ENCODE data around the gene ARL6IP4. TPM values are rescaled to one million over a fixed set of nuclear protein-coding genes. Genes with fewer than 3 reads are reported as not detected.

ARL6IP4 gene
- total RNA-seq, 1 experiment from 2014 or later, result 132 TPM

GRCh38 chr12:122975790-122976647 is 4.5 kb upstream of the ARL6IP4 start:
- no peaks in the 10 kb centered on the region for H3K79me2 ChIP-seq (ENCODE audit: insufficient read depth, low read length)
- H3K4ac ChIP-seq (ENCODE audit: low read depth, low read length), result no peak overlapping the region
- no peaks in the 10 kb centered on the region for H3K27me3 ChIP-seq (ENCODE audit: insufficient read depth, low read length)
- peak overlapping the region in 2 of 3 experiments; percentile 99; a peak in 3 of 7 replicates for H3K27ac Mint-ChIP-seq
- DNase-seq, result no peak
- H4K91ac ChIP-seq (ENCODE audit: insufficient read length, low read depth, low read length), result no peak overlapping the region
- H3T11ph ChIP-seq (ENCODE audit: low read length), result no peak overlapping the region
- H3K4me1 Mint-ChIP-seq, result peaks cover 18 to 20% of the 10 kb centered on the region in 2 experiments
- peak overlapping the region; percentile 99 for H3K4me2 ChIP-seq (ENCODE audit: insufficient read depth, insufficient read length, low read length)
- H4K20me1 ChIP-seq (ENCODE audit: control insufficient read depth, insufficient read depth, insufficient read length), result no peaks in the 10 kb centered on the region
- no peaks in the 10 kb centered on the region for H3K9me3 ChIP-seq (ENCODE audit: control insufficient read depth, low read depth, low read length)
- no peak overlapping the region for H2BK20ac ChIP-seq (ENCODE audit: low read depth, low read length, poor library complexity, severe bottlenecking)
- no peak overlapping the region for H3K27ac ChIP-seq (ENCODE audit: insufficient read length, low read depth, low read length)
- peak overlapping the region; percentile 79 for H3K9ac ChIP-seq (ENCODE audit: extremely low read depth, insufficient read length, low read length)
- H4K5ac ChIP-seq (ENCODE audit: insufficient read length, low read depth, low read length), result no peak overlapping the region
- no peak overlapping the region for H3K14ac ChIP-seq (ENCODE audit: insufficient read depth, low read length)
- no peaks in the 10 kb centered on the region for H3K9me3 Mint-ChIP-seq
- no peak overlapping the region for H2AK5ac ChIP-seq (ENCODE audit: insufficient read length, low read length)
- H3K4me3 Mint-ChIP-seq, result peak overlapping the region; percentile 97 to 98
- no peak overlapping the region for H2BK5ac ChIP-seq (ENCODE audit: insufficient read length, low read length)
- no peaks in the 10 kb centered on the region for H3K79me1 ChIP-seq (ENCODE audit: insufficient read depth, low read depth, low read length, poor library complexity, severe bottlenecking)
- H2BK120ac ChIP-seq (ENCODE audit: low read depth, low read length, poor library complexity, severe bottlenecking), result no peak overlapping the region
- H4K8ac ChIP-seq (replicated peaks; ENCODE audit: insufficient read length, low read depth, low read length), result no peak overlapping the region
- no peak overlapping the region for H2AFZ ChIP-seq (ENCODE audit: low read length)
- peaks cover 0 to 4% (median 0%) of the 10 kb centered on the region in 3 experiments; a peak in 3 of 7 replicates for H3K36me3 Mint-ChIP-seq (ENCODE audit: insufficient read depth in 1 of 3, low read depth in 3 of 3)
- no peak overlapping the region for H2BK15ac ChIP-seq (ENCODE audit: low read depth, low read length)
- no peak overlapping the region for H3K23ac ChIP-seq (ENCODE audit: insufficient read length, low read depth, low read length)
- H2BK12ac ChIP-seq (ENCODE audit: insufficient read length, low read depth, low read length), result no peak overlapping the region
- peaks cover 3% of the 10 kb centered on the region; the same call in 1 of the 2 replicates for H3K4me1 ChIP-seq (ENCODE audit: insufficient read depth, low read length)
- no peak overlapping the region for H3K18ac ChIP-seq (ENCODE audit: insufficient read length, low read depth, low read length)
- no peaks in the 10 kb centered on the region for H3K27me3 Mint-ChIP-seq (ENCODE audit: low read depth)
- no peak overlapping the region for H3K56ac ChIP-seq (ENCODE audit: insufficient read length, low read depth, low read length)
- no CpG with 5 or more reads among the region's 8 CpGs for WGBS (ENCODE audit: extremely low coverage, insufficient read length, low lambda C conversion rate)
- peaks cover 16% of the 10 kb centered on the region for H3K23me2 ChIP-seq (ENCODE audit: insufficient read length, low read depth, low read length, poor library complexity, severe bottlenecking)
- TF ChIP-seq, protein P1, sequence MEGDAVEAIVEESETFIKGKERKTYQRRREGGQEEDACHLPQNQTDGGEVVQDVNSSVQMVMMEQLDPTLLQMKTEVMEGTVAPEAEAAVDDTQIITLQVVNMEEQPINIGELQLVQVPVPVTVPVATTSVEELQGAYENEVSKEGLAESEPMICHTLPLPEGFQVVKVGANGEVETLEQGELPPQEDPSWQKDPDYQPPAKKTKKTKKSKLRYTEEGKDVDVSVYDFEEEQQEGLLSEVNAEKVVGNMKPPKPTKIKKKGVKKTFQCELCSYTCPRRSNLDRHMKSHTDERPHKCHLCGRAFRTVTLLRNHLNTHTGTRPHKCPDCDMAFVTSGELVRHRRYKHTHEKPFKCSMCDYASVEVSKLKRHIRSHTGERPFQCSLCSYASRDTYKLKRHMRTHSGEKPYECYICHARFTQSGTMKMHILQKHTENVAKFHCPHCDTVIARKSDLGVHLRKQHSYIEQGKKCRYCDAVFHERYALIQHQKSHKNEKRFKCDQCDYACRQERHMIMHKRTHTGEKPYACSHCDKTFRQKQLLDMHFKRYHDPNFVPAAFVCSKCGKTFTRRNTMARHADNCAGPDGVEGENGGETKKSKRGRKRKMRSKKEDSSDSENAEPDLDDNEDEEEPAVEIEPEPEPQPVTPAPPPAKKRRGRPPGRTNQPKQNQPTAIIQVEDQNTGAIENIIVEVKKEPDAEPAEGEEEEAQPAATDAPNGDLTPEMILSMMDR (conservative IDR thresholded peaks at IDR 0.05), result no peak
